ENCODE results near the gene KRTAP5-6.

KRTAP5-6 gene

DNA sequence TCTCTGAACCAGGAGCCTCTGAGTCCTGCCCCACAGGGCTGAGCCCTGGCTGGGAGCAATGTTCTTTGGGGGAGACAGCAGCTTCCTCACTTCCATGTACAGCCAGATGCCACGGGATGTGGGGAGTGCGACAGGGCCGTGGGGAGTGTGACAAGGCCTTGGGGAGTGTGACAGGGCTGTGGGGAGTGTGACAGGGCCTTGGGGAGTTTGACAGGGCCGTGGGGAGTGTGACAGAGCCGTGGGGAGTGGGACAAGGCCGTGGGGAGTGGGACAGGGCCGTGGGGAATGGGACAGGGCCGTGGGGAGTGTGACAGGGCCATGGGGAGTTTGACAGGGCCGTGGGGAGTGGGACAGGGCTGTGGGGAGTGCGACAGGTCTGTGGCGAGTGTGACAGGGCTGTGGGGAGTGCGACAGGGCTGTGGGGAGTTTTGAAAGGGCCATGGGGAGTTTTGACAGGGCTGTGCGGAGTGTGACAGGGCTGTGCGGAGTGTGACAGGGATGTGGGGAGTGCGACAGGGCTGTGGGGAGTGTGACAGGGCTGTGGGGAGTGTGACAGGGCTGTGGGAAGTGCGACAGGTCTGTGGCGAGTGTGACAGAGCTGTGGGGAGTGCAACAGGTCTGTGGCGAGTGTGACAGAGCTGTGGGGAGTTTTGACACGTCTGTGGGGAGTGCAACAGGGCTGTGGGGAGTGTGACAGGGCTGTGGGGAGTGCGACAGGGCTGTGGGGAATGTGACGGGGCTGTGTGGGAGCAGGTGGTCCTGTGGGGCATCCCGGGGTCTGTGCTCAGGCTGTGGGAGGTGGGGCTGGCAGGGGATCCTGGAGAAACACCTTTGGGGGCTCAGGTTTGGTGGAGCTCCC lies 6.6 kb upstream of the KRTAP5-6 start:
- no peak overlapping the region for H3K4me3 ChIP-seq (ENCODE audit: low read depth in 1 of 2, low read length in 1 of 2)
- TF ChIP-seq CTCF (IDR thresholded peaks at IDR 0.05): no peak
- H3K27me3 ChIP-seq: peaks cover 49% of the 10 kb centered on the region
- peaks cover 12 to 15% of the 10 kb centered on the region in 2 experiments for H3K4me1 ChIP-seq (ENCODE audit: control insufficient read depth in 1 of 2, insufficient read depth in 1 of 2, low read depth in 1 of 2, low read length in 1 of 2)
- H3K9me3 ChIP-seq: no peaks in the 10 kb centered on the region
- no peak overlapping the region for H3K27ac ChIP-seq
- H3K36me3 ChIP-seq: no peaks in the 10 kb centered on the region

- Histone ChIP-seq H3K36me3 (no peaks in the 10 kb centered on the region), H3K27ac (no peak overlapping the region), H3K4me1 (ENCODE audit: control insufficient read depth in 1 of 2, insufficient read depth in 1 of 2, low read depth in 1 of 2, low read length in 1 of 2) (peaks cover 12 to 15% of the 10 kb centered on the region in 2 experiments), H3K9me3 (no peaks in the 10 kb centered on the region), H3K27me3 (peaks cover 49% of the 10 kb centered on the region), H3K4me3 (ENCODE audit: low read depth in 1 of 2, low read length in 1 of 2) (no peak overlapping the region)
- TF ChIP-seq CTCF (IDR thresholded peaks at IDR 0.05): no peak
Measured at GRCh38 chr11:1691026-1691877, 5.7 kb upstream of the KRTAP5-6 start.

GRCh38 chr11:1691878-1692707 lies 4.9 kb upstream of the KRTAP5-6 start:
- Histone ChIP-seq H3K4me3 (ENCODE audit: low read depth in 1 of 2, low read length in 1 of 2) (no peak overlapping the region), H3K36me3 (no peaks in the 10 kb centered on the region), H3K27me3 (peaks cover 52% of the 10 kb centered on the region), H3K9me3 (no peaks in the 10 kb centered on the region), H3K27ac (no peak overlapping the region), H3K4me1 (ENCODE audit: control insufficient read depth in 1 of 2, insufficient read depth in 1 of 2, low read depth in 1 of 2, low read length in 1 of 2) (peaks cover 12 to 15% of the 10 kb centered on the region in 2 experiments)
- TF ChIP-seq CTCF (IDR thresholded peaks at IDR 0.05): no peak

GRCh38 chr11:1692708-1693326 lies 4.2 kb upstream of the KRTAP5-6 start:
- Histone ChIP-seq H3K36me3 (no peaks in the 10 kb centered on the region), H3K4me3 (ENCODE audit: low read depth in 1 of 2, low read length in 1 of 2) (no peak overlapping the region), H3K9me3 (no peaks in the 10 kb centered on the region), H3K27me3 (peaks cover 53% of the 10 kb centered on the region), H3K27ac (no peak overlapping the region), H3K4me1 (ENCODE audit: control insufficient read depth in 1 of 2, insufficient read depth in 1 of 2, low read depth in 1 of 2, low read length in 1 of 2) (peaks cover 12 to 15% of the 10 kb centered on the region in 2 experiments)
- TF ChIP-seq CTCF (IDR thresholded peaks at IDR 0.05): no peak

Measured in neutrophil (primary cell).